Activated CD4-positive, alpha-beta T cell treated with anti-CD3 and anti-CD28 coated beads, Interleukin-2, amount 10 ng/mL, durations not matched to agents 24 days and 14 days (primary cell): ENCODE measurements around the gene CCDC82. TPM values are rescaled to one million over a fixed set of nuclear protein-coding genes. Genes with fewer than 3 reads are reported as not detected.

Source experiments
- DNase-seq: peaks from one replicate; pipeline ENCODE4 v3.0.0; 2022
- H3K27ac Mint-ChIP-seq: one replicate; pipeline ENCODE4 v1.8.0; 2022; ENCODE audit warnings: mild to moderate bottlenecking, mixed read lengths
- H3K27me3 Mint-ChIP-seq: one replicate; pipeline ENCODE4 v1.8.0; 2022; ENCODE audit warnings: mixed read lengths
- H3K36me3 Mint-ChIP-seq: one replicate; pipeline ENCODE4 v1.8.0; 2022; ENCODE audit warnings: low read depth, mild to moderate bottlenecking, mixed read lengths
- H3K4me1 Mint-ChIP-seq: one replicate; pipeline ENCODE4 v1.8.0; 2021; ENCODE audit warnings: mixed read lengths
- H3K4me3 Mint-ChIP-seq: one replicate; pipeline ENCODE4 v1.8.0; 2022; ENCODE audit warnings: mild to moderate bottlenecking, moderate library complexity, mixed read lengths
- H3K9me3 Mint-ChIP-seq: one replicate; pipeline ENCODE4 v1.8.0; 2021; ENCODE audit warnings: mixed read lengths
- intact Hi-C: fragments of 100-400 bp; cut with micrococcal nuclease; formaldehyde crosslinking; loops from one replicate; pipeline ENCODE4 v1.15.1; 2023
- total RNA-seq: library from RNA; stranded (reverse); gene quantifications from 2 replicates; pipeline ENCODE4 v1.2.3, GENCODE V29; 2022

CCDC82 gene
- total RNA-seq, 1 donor from 2014 or later: 31.8 TPM

DNA sequence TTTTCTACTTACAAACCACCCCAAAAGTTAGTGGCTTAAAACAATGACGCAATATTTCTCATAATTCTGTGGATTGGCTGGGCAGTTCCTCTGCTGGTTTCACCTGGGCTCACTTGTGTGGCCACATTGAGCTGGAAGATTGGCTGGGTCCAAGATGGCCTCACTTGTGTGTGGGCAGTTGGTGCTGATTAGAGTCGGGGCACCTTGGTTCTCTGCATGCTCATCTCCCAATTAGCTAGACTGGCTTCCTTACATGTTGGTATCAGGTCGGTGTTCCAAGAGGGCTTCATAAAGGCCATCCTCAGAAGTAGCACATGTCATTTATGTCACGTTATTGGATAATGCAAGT is 59.2 kb downstream of the CCDC82 start:
- H3K36me3 Mint-ChIP-seq: peaks cover 34% of the 10 kb centered on the region
- no peak for DNase-seq
- peak overlapping the region; percentile 39 for H3K27ac Mint-ChIP-seq
- H3K4me1 Mint-ChIP-seq: peaks cover 51% of the 10 kb centered on the region
- intact Hi-C loops: no loop called here
- H3K27me3 Mint-ChIP-seq: no peaks in the 10 kb centered on the region
- no peak overlapping the region for H3K4me3 Mint-ChIP-seq
- peaks cover 7% of the 10 kb centered on the region for H3K9me3 Mint-ChIP-seq

GRCh38 chr11:96329855-96330510 is 59.7 kb downstream of the CCDC82 start:
- Mint-ChIP-seq H3K4me1 (peaks cover 49% of the 10 kb centered on the region), H3K9me3 (peaks cover 7% of the 10 kb centered on the region), H3K27ac (peak overlapping the region; percentile 85), H3K36me3 (peaks cover 32% of the 10 kb centered on the region), H3K27me3 (no peaks in the 10 kb centered on the region), H3K4me3 (no peak overlapping the region)
- no peak for DNase-seq
- intact Hi-C loops: loop anchor here (1.0 kb wide), 1 partner anchor 7 kb away; no protein-coding TSS in a partner anchor

DNA sequence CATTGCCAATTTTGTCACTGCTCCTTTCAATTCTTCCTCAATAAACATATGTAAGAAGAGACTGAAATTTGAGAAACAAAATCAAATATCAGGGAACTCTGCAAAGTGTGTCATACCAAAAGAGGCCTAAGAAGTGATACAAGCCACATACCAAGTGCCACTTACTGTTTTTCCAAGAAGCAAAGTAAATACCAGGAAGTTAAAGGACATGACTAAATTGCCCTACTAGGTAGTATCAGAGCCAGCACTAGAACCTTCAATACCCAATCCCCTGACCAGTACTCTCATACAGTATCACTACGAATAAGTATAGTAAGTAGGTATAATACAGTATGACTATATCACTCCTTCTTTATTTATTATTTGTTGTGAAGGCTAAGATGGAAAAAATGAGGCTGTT is 60.3 kb downstream of the CCDC82 start:
- Mint-ChIP-seq H3K4me3 (peak overlapping the region; percentile 34), H3K9me3 (peaks cover 4% of the 10 kb centered on the region), H3K27me3 (no peaks in the 10 kb centered on the region), H3K27ac (peak overlapping the region; percentile 85), H3K36me3 (peaks cover 29% of the 10 kb centered on the region), H3K4me1 (peaks cover 46% of the 10 kb centered on the region)
- DNase-seq: no peak
- intact Hi-C loops: loop anchor here (1.0 kb wide), 1 partner anchor 8 kb away; no protein-coding TSS in a partner anchor

DNA sequence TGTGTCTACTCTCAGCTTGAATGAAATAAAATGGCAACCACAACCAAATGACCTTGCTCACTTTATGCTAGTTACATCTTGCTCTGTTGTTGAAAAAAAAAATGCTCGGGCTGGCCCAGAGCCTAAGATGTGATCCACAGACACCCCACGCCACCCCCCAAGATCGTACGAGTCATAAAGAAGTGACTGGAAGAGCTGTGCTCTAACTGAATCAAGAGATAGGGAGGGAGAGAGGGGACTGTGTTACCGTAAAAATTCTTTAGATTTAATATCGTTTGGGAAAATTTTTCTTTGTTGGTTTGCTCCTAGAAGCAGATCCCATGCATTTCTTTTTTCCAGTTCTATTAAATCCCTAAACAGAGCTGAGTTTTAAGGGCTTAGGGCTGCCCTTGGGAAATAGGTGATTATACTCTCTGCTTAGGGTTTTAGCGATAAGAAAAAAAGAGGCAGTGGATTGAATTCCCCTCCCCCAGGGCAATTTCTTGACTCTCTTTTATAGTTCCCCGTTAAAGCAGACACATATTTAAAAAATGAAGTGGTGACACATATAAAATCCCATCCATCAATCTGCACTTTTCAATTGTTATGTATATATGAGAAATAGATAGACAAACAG is 61.2 kb downstream of the CCDC82 start:
- Mint-ChIP-seq H3K27me3 (no peaks in the 10 kb centered on the region), H3K9me3 (peaks cover 3% of the 10 kb centered on the region), H3K27ac (no peak overlapping the region), H3K4me1 (peaks cover 40% of the 10 kb centered on the region), H3K4me3 (no peak overlapping the region), H3K36me3 (peaks cover 29% of the 10 kb centered on the region)
- DNase-seq: no peak
- intact Hi-C loops: loop anchor here (1.0 kb wide), 1 partner anchor 9 kb away; no protein-coding TSS in a partner anchor

DNA sequence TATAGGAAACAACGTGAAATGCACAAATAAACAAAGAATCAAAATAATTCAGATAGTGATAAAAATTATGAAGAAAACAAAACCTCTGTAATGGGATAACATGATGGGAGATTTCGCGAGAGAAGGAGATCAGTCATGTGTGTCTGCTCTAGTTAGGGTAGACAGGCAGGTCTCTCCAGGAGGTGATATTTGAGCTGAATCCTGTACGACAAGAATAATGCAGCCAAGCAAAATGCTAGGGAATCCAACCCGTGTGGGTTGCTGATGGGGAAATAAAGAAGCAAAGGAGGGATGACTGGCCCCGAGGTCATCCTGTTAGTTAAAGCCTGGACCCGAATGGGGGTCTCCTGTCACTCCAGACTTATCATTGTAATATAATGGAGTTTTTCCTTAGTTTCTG is 62.8 kb downstream of the CCDC82 start:
- Mint-ChIP-seq H3K27ac (no peak overlapping the region), H3K4me1 (peaks cover 29% of the 10 kb centered on the region), H3K9me3 (peaks cover 7% of the 10 kb centered on the region), H3K27me3 (no peaks in the 10 kb centered on the region), H3K36me3 (peaks cover 38% of the 10 kb centered on the region), H3K4me3 (no peak overlapping the region)
- no peak for DNase-seq
- intact Hi-C loops: no loop called here

DNA sequence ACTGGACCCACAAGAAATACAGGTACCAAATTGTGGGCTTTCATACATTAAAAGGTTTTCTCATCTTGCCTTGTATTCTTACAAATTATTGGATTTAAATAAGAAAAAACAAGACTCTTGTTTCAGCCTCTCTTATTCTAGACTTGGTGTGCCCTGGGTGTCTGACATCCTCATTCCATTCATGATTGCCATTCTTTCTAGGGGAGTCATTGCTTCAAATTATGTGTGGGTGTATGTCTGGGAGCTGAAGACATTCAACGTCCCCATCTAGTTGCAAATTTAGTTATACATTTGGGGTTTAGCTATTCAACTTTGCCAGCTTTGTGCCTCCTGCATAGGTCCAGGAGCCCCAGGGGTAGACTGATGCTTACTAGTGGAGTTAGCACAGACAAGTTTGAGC is 64.8 kb downstream of the CCDC82 start:
- no peaks in the 10 kb centered on the region for H3K27me3 Mint-ChIP-seq
- intact Hi-C loops: no loop called here
- H3K4me3 Mint-ChIP-seq: no peak overlapping the region
- H3K4me1 Mint-ChIP-seq: peaks cover 23% of the 10 kb centered on the region
- peaks cover 7% of the 10 kb centered on the region for H3K9me3 Mint-ChIP-seq
- no peak overlapping the region for H3K27ac Mint-ChIP-seq
- H3K36me3 Mint-ChIP-seq: peaks cover 45% of the 10 kb centered on the region
- no peak for DNase-seq

DNA sequence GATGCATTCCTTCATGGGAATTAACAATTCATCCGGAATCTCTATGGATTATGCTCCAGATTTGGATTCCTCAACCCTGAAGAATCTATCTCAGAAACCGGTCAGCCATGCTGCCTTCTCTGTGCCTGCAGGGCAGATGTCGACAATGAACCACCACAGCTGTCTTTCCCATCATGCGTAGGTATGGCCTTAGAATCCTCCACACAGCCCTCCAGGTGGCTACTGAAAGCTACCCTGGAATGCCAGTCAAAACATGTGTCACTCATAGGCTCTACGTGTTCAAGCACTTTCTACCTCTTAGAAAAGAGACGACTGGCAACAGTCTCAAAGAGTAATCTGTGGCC is 66.1 kb downstream of the CCDC82 start:
- intact Hi-C loops: no loop called here
- Mint-ChIP-seq H3K4me3 (no peak overlapping the region), H3K27me3 (no peaks in the 10 kb centered on the region), H3K27ac (no peak overlapping the region), H3K36me3 (peaks cover 41% of the 10 kb centered on the region), H3K4me1 (peaks cover 13% of the 10 kb centered on the region), H3K9me3 (peaks cover 4% of the 10 kb centered on the region)
- DNase-seq: no peak

- Mint-ChIP-seq H3K4me3 (no peak overlapping the region), H3K27me3 (no peaks in the 10 kb centered on the region), H3K4me1 (peaks cover 17% of the 10 kb centered on the region), H3K9me3 (peaks cover 4% of the 10 kb centered on the region), H3K36me3 (peaks cover 39% of the 10 kb centered on the region), H3K27ac (no peak overlapping the region)
- DNase-seq: no peak
- intact Hi-C loops: no loop called here
Measured at GRCh38 chr11:96322775-96323641, 66.7 kb downstream of the CCDC82 start.

GRCh38 chr11:96321091-96321490 is 68.6 kb downstream of the CCDC82 start:
- no peak overlapping the region for H3K4me3 Mint-ChIP-seq
- peaks cover 4% of the 10 kb centered on the region for H3K9me3 Mint-ChIP-seq
- peaks cover 25% of the 10 kb centered on the region for H3K4me1 Mint-ChIP-seq
- DNase-seq: no peak
- no peaks in the 10 kb centered on the region for H3K27me3 Mint-ChIP-seq
- intact Hi-C loops: no loop called here
- H3K27ac Mint-ChIP-seq: no peak overlapping the region
- H3K36me3 Mint-ChIP-seq: peaks cover 48% of the 10 kb centered on the region

- H3K36me3 Mint-ChIP-seq: peaks cover 54% of the 10 kb centered on the region
- no peak overlapping the region for H3K27ac Mint-ChIP-seq
- peaks cover 26% of the 10 kb centered on the region for H3K4me1 Mint-ChIP-seq
- H3K4me3 Mint-ChIP-seq: no peak overlapping the region
- no peaks in the 10 kb centered on the region for H3K27me3 Mint-ChIP-seq
- intact Hi-C loops: no loop called here
- DNase-seq: peak; percentile 38
- peaks cover 4% of the 10 kb centered on the region for H3K9me3 Mint-ChIP-seq
Measured at GRCh38 chr11:96319898-96320656, 69.6 kb downstream of the CCDC82 start.

- Mint-ChIP-seq H3K27ac (no peak overlapping the region), H3K4me1 (peaks cover 38% of the 10 kb centered on the region), H3K4me3 (no peak overlapping the region), H3K36me3 (peaks cover 53% of the 10 kb centered on the region), H3K27me3 (no peaks in the 10 kb centered on the region), H3K9me3 (peaks cover 4% of the 10 kb centered on the region)
- intact Hi-C loops: no loop called here
- DNase-seq: no peak
Measured at GRCh38 chr11:96318850-96319249, 70.9 kb downstream of the CCDC82 start.

GRCh38 chr11:96318399-96318798 is 71.3 kb downstream of the CCDC82 start:
- Mint-ChIP-seq H3K4me3 (no peak overlapping the region), H3K9me3 (peaks cover 3% of the 10 kb centered on the region), H3K27me3 (no peaks in the 10 kb centered on the region), H3K36me3 (peaks cover 52% of the 10 kb centered on the region), H3K27ac (no peak overlapping the region), H3K4me1 (peaks cover 40% of the 10 kb centered on the region)
- intact Hi-C loops: no loop called here
- DNase-seq: no peak

- no peak for DNase-seq
- peaks cover 51% of the 10 kb centered on the region for H3K36me3 Mint-ChIP-seq
- H3K27me3 Mint-ChIP-seq: no peaks in the 10 kb centered on the region
- H3K4me3 Mint-ChIP-seq: no peak overlapping the region
- intact Hi-C loops: no loop called here
- H3K4me1 Mint-ChIP-seq: peaks cover 42% of the 10 kb centered on the region
- H3K27ac Mint-ChIP-seq: no peak overlapping the region
- no peaks in the 10 kb centered on the region for H3K9me3 Mint-ChIP-seq
Measured at GRCh38 chr11:96317985-96318384, 71.7 kb downstream of the CCDC82 start.
